ENCODE results near the gene SBF2. TPM values are rescaled to one million over a fixed set of nuclear protein-coding genes. Genes with fewer than 3 reads are reported as not detected.

Gene SBF2
- total RNA-seq, 3 donors from 2014 or later, result 74.8 to 91.9 (median 88.2) TPM

- Histone ChIP-seq H3K9me3 (no peaks in the 10 kb centered on the region), H3K4me3 (no peak overlapping the region), H3K27ac (no peak overlapping the region), H3K27me3 (no peaks in the 10 kb centered on the region), H3K36me3 (no peaks in the 10 kb centered on the region), H3K4me1 (no peaks in the 10 kb centered on the region)
- no peak for DNase-seq (ENCODE audit: low spot score in 2 of 2)
- no peak for TF ChIP-seq POLR2A (IDR thresholded peaks at IDR 0.05)
- no peak for TF ChIP-seq POLR2AphosphoS5 (IDR thresholded peaks at IDR 0.05)
- TF ChIP-seq CTCF (IDR thresholded peaks at IDR 0.05), result no peak
- intact Hi-C loops (cut with DNase I; ENCODE audit: low total_unique reads), result no loop called here
Observed at GRCh38 chr11:9731256-9731655, 562.8 kb downstream of the SBF2 start.

Other genes starting within 250 kb of the SBF2 start
- gene ADM, start 10.9 kb upstream of the SBF2 start, total RNA-seq, result 100 to 1,000 TPM in 2 of 3 donors, 10 to 100 TPM in 1; 77.1 to 279 (median 252) TPM
- 1 to 10 TPM; 6.2 to 6.6 (median 6.4) TPM for gene AMPD3, start 161.0 kb upstream of the SBF2 start, total RNA-seq
- 10 to 100 TPM; 31.1 to 54.1 (median 45.8) TPM for gene RNF141, start 247.0 kb upstream of the SBF2 start, total RNA-seq